Measurements from ENCODE around the gene ELF1.
"Not testable (repeated sequence)": the region's sequence is repeated elsewhere in the genome, so short reads cannot be mapped to it uniquely, and the experiment has no call there.

The ELF1 gene

DNA sequence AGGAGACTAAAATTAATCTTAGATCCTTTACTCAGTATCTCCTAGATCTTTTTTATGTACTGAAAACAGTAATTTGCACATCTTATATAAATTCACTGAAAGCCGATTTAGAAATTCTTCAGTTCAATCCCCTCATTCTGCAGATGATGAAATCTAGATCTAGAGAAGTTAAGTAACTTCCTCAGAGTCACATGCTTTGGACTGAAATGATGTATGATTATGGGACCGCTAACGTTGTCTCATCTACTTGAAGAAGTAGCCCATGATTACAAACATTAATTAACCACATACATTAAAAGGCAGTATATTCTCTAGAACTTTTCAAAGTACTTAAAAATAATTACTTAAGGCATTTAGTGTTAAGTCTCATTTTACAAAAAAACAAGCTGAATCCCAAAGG lies 37.8 kb downstream of the ELF1 start:
- Histone ChIP-seq H3K4me1 (ENCODE audit: control insufficient read depth, insufficient read depth, low read length, poor library complexity, severe bottlenecking) (peaks cover 15% of the 10 kb centered on the region), H3K36me3 (ENCODE audit: control insufficient read depth, insufficient read depth, low read length) (peaks cover 4% of the 10 kb centered on the region), H3K9me3 (ENCODE audit: control insufficient read depth, low read length) (no peaks in the 10 kb centered on the region), H3K27ac (ENCODE audit: low read depth, low read length, severe bottlenecking) (no peak overlapping the region), H3K4me3 (ENCODE audit: extremely low read depth, insufficient read depth, low read length, poor library complexity, severe bottlenecking) (peak overlapping the region; percentile 19)
- WGBS, 2 experiments (ENCODE audit: insufficient coverage in 2 of 2), result no CpG with 5 or more reads among the region's 3 CpGs

DNA sequence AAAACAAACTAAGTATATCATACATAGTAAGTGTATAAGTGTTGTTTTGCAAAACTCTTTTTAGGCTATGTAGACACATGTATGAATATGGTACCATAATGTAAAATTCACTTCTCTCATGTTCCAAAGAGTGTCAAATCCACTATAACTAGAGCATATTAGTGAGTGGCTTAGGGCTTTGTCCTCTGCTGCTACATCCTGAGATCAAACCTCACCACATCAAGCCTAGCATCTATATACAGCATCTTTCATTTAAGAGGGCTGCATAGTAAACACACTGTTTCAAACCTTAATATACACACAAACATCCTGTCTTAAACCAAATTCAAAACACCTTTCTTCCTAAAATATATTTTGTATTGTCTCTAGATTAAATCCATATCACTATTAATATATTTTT lies 38.7 kb downstream of the ELF1 start:
- Histone ChIP-seq H3K36me3 (ENCODE audit: control insufficient read depth, insufficient read depth, low read length) (peaks cover 4% of the 10 kb centered on the region), H3K4me1 (ENCODE audit: control insufficient read depth, insufficient read depth, low read length, poor library complexity, severe bottlenecking) (peaks cover 11% of the 10 kb centered on the region), H3K27ac (ENCODE audit: low read depth, low read length, severe bottlenecking) (no peak overlapping the region), H3K9me3 (ENCODE audit: control insufficient read depth, low read length) (no peaks in the 10 kb centered on the region), H3K4me3 (ENCODE audit: extremely low read depth, insufficient read depth, low read length, poor library complexity, severe bottlenecking) (no peak overlapping the region)

DNA sequence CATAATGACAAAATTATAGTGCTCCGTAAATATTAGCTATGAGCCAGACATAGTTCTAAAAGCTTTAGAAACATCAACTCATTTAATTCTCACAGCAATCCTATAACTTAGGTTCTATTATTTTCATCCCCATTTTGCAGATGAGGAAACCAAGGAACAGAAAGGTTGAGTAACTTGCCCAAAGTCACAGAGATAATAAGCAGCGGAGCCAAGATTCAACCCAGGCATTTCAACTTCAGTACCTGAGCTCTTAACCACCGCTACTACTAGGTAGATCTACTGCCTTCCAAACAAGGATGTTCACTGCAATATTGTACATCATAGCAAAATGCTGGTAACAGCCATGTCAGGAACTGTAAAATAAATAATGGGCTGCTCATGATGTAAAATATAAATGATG lies 39.9 kb downstream of the ELF1 start:
- Histone ChIP-seq H3K27ac (ENCODE audit: low read depth, low read length, severe bottlenecking) (no peak overlapping the region), H3K4me1 (ENCODE audit: control insufficient read depth, insufficient read depth, low read length, poor library complexity, severe bottlenecking) (peaks cover 11% of the 10 kb centered on the region), H3K36me3 (ENCODE audit: control insufficient read depth, insufficient read depth, low read length) (peaks cover 4% of the 10 kb centered on the region), H3K9me3 (ENCODE audit: control insufficient read depth, low read length) (no peaks in the 10 kb centered on the region), H3K4me3 (ENCODE audit: extremely low read depth, insufficient read depth, low read length, poor library complexity, severe bottlenecking) (no peak overlapping the region)
- WGBS, 2 experiments (ENCODE audit: insufficient coverage in 2 of 2), result 80 to 100% methylated on average over 1 to 3 of the region's 3 CpGs

DNA sequence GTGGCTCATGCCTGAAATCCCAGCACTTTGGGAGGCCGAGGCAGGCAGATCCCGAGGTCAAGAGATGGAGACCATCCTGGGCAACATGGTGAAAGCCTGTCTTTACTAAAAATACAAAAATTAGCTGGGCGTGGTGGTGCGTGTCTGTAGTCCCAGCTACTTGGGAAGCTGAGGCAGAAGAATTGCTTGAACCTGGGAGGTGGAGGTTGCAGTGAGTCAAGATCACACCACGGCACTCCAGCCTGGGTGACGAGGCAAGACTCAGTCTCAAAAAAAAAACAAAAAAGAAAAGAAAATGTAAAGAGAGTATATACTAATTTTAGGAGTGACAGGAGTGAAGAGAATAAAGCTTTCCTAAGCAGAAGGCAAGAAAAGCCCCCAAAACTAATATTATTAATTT lies 41.0 kb downstream of the ELF1 start:
- H3K9me3 ChIP-seq (ENCODE audit: control insufficient read depth, low read length); H3K4me3 ChIP-seq (ENCODE audit: extremely low read depth, insufficient read depth, low read length, poor library complexity, severe bottlenecking); H3K27ac ChIP-seq (ENCODE audit: low read depth, low read length, severe bottlenecking); H3K4me1 ChIP-seq (ENCODE audit: control insufficient read depth, insufficient read depth, low read length, poor library complexity, severe bottlenecking); H3K36me3 ChIP-seq (ENCODE audit: control insufficient read depth, insufficient read depth, low read length): not testable (repeated sequence)
- 90 to 100% methylated on average over 2 to 3 of the region's 6 CpGs for WGBS, 2 experiments (ENCODE audit: insufficient coverage in 2 of 2)

DNA sequence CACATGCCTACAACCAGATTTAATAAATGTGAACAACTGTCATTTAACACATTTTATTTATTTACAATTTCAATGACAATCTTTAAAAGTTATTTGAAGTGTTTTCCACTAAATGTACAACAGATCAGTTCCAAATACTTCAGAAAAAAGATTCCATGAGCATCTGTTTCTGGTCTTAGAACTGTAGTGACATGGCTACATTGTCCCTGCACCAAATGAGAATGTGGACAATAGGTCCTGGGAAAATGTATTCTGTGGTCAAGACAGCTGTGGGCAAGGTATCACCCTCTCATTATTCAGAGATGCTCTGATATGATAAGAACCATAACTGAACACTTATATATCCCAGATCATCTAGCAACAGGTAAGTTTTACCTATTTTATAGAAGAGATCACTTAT lies 43.7 kb downstream of the ELF1 start:
- H3K4me1 ChIP-seq (ENCODE audit: control insufficient read depth, insufficient read depth, low read length, poor library complexity, severe bottlenecking), result no peaks in the 10 kb centered on the region
- no peak overlapping the region for H3K27ac ChIP-seq (ENCODE audit: low read depth, low read length, severe bottlenecking)
- H3K36me3 ChIP-seq (ENCODE audit: control insufficient read depth, insufficient read depth, low read length), result no peaks in the 10 kb centered on the region
- H3K4me3 ChIP-seq (ENCODE audit: extremely low read depth, insufficient read depth, low read length, poor library complexity, severe bottlenecking), result no peak overlapping the region
- no peaks in the 10 kb centered on the region for H3K9me3 ChIP-seq (ENCODE audit: control insufficient read depth, low read length)

DNA sequence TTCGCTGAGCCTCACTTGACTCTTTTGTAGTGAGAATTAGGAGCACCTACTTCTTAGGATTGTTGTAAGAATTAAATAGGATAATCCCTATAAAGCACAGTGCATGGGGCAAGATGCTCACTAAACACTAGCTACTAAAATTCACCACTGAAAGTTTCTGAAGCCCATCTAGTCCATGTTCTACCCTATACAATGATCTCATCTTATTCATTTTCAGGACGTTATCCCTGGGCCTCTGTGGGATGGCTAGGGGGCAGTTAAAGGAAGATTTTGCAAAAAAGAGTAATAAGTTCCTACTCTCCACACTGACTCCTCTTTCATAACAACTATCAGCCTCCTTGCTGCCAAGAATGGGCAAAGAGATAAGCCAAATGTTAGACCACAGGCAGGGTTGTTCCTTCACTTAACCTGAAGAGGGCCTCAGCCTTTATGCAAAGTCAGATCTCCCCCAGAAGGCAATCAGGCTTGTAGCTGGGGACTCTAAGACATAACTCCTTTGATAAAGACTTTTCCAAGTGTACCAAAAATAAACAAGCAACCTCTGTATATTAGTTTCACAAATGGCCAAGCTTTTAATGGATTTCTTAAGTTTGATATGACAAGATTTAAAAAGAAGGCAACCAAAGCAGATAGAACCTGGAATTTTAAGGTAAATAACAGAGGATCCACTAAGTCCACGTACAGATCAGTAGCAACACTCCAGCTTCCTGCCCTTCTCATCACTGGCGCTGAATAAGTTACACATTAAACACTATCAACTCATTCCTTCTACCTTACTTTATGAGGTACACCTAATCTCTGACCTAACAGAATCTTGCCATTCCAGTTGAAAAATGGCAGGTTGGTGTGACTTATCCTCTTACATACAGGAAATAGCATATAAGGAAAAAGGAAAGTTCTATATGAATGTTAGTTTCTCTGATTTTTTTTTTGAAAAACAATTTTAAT lies 44.4 kb downstream of the ELF1 start:
- Histone ChIP-seq H3K27ac (ENCODE audit: low read depth, low read length, severe bottlenecking) (no peak overlapping the region), H3K9me3 (ENCODE audit: control insufficient read depth, low read length) (no peaks in the 10 kb centered on the region), H3K4me3 (ENCODE audit: extremely low read depth, insufficient read depth, low read length, poor library complexity, severe bottlenecking) (no peak overlapping the region), H3K4me1 (ENCODE audit: control insufficient read depth, insufficient read depth, low read length, poor library complexity, severe bottlenecking) (no peaks in the 10 kb centered on the region), H3K36me3 (ENCODE audit: control insufficient read depth, insufficient read depth, low read length) (no peaks in the 10 kb centered on the region)
- WGBS, 2 experiments (ENCODE audit: insufficient coverage in 2 of 2), result 50 to 100% methylated on average over 1 to 2 of the region's 4 CpGs

DNA sequence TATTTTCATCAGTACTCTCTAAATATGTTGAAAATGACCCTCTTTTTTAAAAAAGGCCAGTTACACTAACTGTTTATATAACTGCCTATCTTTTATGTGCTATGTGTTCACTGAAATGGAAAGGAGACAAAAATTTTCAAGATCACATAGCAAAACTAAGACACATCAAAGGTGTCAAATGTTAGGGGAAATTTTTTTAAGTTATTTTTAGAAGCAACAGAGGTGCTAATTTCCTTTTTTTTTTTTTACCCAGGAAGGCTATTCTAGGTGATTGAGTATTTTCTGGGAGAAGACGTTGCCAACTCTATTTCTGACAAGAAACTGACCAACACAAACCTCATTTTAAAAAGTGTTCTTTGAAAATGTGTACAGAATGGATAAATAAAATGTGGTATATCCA lies 45.7 kb downstream of the ELF1 start:
- Histone ChIP-seq H3K36me3 (ENCODE audit: control insufficient read depth, insufficient read depth, low read length) (no peaks in the 10 kb centered on the region), H3K4me1 (ENCODE audit: control insufficient read depth, insufficient read depth, low read length, poor library complexity, severe bottlenecking) (no peaks in the 10 kb centered on the region), H3K4me3 (ENCODE audit: extremely low read depth, insufficient read depth, low read length, poor library complexity, severe bottlenecking) (no peak overlapping the region), H3K27ac (ENCODE audit: low read depth, low read length, severe bottlenecking) (no peak overlapping the region), H3K9me3 (ENCODE audit: control insufficient read depth, low read length) (no peaks in the 10 kb centered on the region)
- WGBS, 2 experiments (ENCODE audit: insufficient coverage in 2 of 2), result no CpG with 5 or more reads among the region's 1 CpG

DNA sequence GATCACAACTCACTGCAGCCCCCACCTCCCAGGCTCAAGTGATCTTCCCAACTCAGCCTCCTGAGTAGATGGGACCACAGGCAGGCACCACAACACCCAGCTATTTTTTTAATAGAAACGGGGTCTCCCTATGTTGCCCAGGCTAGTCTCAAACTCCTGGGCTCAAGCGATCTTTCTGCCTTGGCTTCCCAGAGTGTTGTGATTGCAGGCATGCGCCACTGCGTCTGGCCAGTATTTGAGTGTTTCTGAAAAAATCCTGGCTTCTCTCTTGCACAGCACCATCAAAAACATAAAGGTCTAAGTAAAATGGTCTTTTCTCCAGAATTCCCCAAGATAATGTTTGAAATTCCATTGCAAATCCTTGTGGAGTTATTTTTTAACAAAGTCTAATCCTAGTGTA lies 47.8 kb downstream of the ELF1 start:
- H3K4me1 ChIP-seq (ENCODE audit: control insufficient read depth, insufficient read depth, low read length, poor library complexity, severe bottlenecking), result no peaks in the 10 kb centered on the region
- WGBS, 2 experiments (ENCODE audit: insufficient coverage in 2 of 2), result 92 to 95% methylated on average over 2 to 4 of the region's 4 CpGs
- H3K27ac ChIP-seq (ENCODE audit: low read depth, low read length, severe bottlenecking), result no peak overlapping the region
- no peak overlapping the region for H3K4me3 ChIP-seq (ENCODE audit: extremely low read depth, insufficient read depth, low read length, poor library complexity, severe bottlenecking)
- no peaks in the 10 kb centered on the region for H3K9me3 ChIP-seq (ENCODE audit: control insufficient read depth, low read length)
- H3K36me3 ChIP-seq (ENCODE audit: control insufficient read depth, insufficient read depth, low read length), result no peaks in the 10 kb centered on the region

DNA sequence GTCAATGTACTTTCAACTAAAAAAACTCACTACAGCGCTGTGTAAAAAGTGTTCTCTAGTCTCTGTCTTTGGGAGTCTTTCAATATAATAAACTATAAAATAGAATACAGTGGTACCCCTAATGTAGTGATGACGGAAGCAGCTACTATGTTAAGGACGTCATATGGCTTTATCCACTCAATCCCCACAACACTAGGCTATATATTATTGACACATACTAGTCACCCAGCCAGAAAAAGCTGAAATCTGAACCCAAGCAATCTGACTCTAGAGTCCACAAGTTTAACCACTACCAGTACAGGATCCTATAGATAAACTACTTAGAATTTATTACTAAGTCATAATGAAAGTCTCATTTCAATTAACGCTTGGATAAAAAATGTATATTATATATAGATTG lies 48.3 kb downstream of the ELF1 start:
- WGBS, 2 experiments (ENCODE audit: insufficient coverage in 2 of 2), result 100% methylated on average over 1 of the region's 4 CpGs; no CpG with 5 or more reads in 1 of the 2 experiments
- no peaks in the 10 kb centered on the region for H3K4me1 ChIP-seq (ENCODE audit: control insufficient read depth, insufficient read depth, low read length, poor library complexity, severe bottlenecking)
- H3K27ac ChIP-seq (ENCODE audit: low read depth, low read length, severe bottlenecking), result no peak overlapping the region

DNA sequence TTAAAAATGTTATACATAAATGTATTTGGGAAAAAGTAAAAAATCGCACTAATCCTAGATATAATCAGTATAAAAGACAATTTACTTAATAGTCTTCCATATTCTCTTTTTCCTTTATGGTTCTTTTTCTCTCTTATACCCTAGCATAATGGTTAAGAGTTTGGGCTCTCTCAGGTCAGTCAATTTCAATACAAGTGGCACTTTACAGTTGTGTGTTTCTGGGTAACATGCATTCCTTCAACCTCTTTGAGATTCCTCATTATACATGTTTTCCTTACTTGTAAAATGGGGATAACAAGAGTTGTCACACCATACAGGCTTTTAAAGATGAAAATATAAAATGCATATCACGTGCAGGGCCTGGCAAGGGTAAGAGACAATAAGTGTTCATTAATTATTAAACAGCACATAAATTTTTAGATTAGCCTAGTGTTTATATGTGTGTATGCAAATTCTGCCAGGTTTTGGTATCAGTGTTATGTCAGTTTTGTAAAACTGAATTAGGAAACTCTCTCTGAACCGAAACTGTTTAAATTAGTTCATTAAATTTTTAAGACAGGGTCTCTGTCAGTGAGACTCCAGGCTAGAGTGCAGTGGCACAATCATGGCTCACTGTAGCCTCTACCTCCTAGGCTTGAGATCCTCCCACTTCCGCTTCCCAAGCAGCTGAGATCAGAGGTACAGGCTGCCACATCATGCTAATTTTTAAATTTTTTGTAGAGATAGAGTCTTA lies 49.8 kb downstream of the ELF1 start:
- WGBS, 2 experiments (ENCODE audit: insufficient coverage in 2 of 2), result 100% methylated on average over 1 of the region's 4 CpGs; no CpG with 5 or more reads in 1 of the 2 experiments
- no peaks in the 10 kb centered on the region for H3K36me3 ChIP-seq (ENCODE audit: control insufficient read depth, insufficient read depth, low read length)
- H3K9me3 ChIP-seq (ENCODE audit: control insufficient read depth, low read length), result no peaks in the 10 kb centered on the region
- H3K4me1 ChIP-seq (ENCODE audit: control insufficient read depth, insufficient read depth, low read length, poor library complexity, severe bottlenecking), result no peaks in the 10 kb centered on the region
- no peak overlapping the region for H3K27ac ChIP-seq (ENCODE audit: low read depth, low read length, severe bottlenecking)
- no peak overlapping the region for H3K4me3 ChIP-seq (ENCODE audit: extremely low read depth, insufficient read depth, low read length, poor library complexity, severe bottlenecking)

More for the DNA sequence above, 48.3 kb downstream of the ELF1 start:
- Histone ChIP-seq H3K9me3 (ENCODE audit: control insufficient read depth, low read length) (no peaks in the 10 kb centered on the region), H3K36me3 (ENCODE audit: control insufficient read depth, insufficient read depth, low read length) (no peaks in the 10 kb centered on the region), H3K4me3 (ENCODE audit: extremely low read depth, insufficient read depth, low read length, poor library complexity, severe bottlenecking) (no peak overlapping the region)

Data from mesodermal cell (in vitro differentiated cells).